Neural progenitor cell (in vitro differentiated cells): Measurements from ENCODE around the gene VWA8. TPM values are rescaled to one million over a fixed set of nuclear protein-coding genes. Genes with fewer than 3 reads are reported as not detected.

ENCODE experiments used
- DNase-seq: peaks from one replicate; pipeline ENCODE4 v3.0.0-alpha.2; 2016; ENCODE audit warnings: low spot score
- H2AFZ ChIP-seq: fragments of 200-600 bp; sonication (generic); replicated peaks from 2 replicates; pipeline ENCODE4 v1.6.1; 2016; ENCODE audit warnings: antibody characterized with exemption
- H3F3A ChIP-seq: fragments of 200-600 bp; sonication (generic); 2 replicates; pipeline ENCODE4 v1.6.1; 2016; ENCODE audit warnings: antibody characterized with exemption, low read depth
- H3K27ac ChIP-seq: fragments of 200-600 bp; sonication (generic); 2 replicates; pipeline ENCODE4 v1.5.1; 2016; ENCODE audit warnings: mild to moderate bottlenecking
- H3K27me3 ChIP-seq: fragments of 200-600 bp; sonication (generic); 2 replicates; pipeline ENCODE4 v1.6.1; 2016; ENCODE audit warnings: mild to moderate bottlenecking, moderate library complexity
- H3K36me3 ChIP-seq: fragments of 200-600 bp; sonication (generic); 2 replicates; pipeline ENCODE4 v1.5.1; 2016
- H3K4me1 ChIP-seq: fragments of 200-600 bp; sonication (generic); 2 replicates; pipeline ENCODE4 v1.6.1; 2016; ENCODE audit warnings: mixed run types
- H3K4me2 ChIP-seq: fragments of 200-600 bp; sonication (generic); 2 replicates; pipeline ENCODE4 v1.6.1; 2016
- H3K4me3 ChIP-seq: fragments of 200-600 bp; sonication (generic); 2 replicates; pipeline ENCODE4 v1.5.1; 2016
- H3K79me2 ChIP-seq: fragments of 200-600 bp; sonication (generic); 2 replicates; pipeline ENCODE4 v1.6.1; 2016; ENCODE audit warnings: low read depth
- H3K9ac ChIP-seq: fragments of 200-600 bp; sonication (generic); 2 replicates; pipeline ENCODE4 v1.6.1; 2016
- H3K9me3 ChIP-seq: fragments of 200-600 bp; sonication (generic); 2 replicates; pipeline ENCODE4 v1.5.1; 2016; ENCODE audit warnings: low read depth
- H4K20me1 ChIP-seq: fragments of 200-600 bp; sonication (generic); 2 replicates; pipeline ENCODE4 v1.6.1; 2016; ENCODE audit warnings: low read depth
- H3K27ac Mint-ChIP-seq: 3 replicates; pipeline ENCODE4 v1.8.0; 2021; ENCODE audit warnings: mixed read lengths
- H3K27me3 Mint-ChIP-seq: 2 replicates; pipeline ENCODE4 v1.8.0; 2022; ENCODE audit warnings: low read depth, mild to moderate bottlenecking, inconsistent platforms, moderate library complexity, mixed read lengths; ENCODE audit not compliant: insufficient read depth
- H3K36me3 Mint-ChIP-seq: 3 replicates; pipeline ENCODE4 v1.8.0; 2021; ENCODE audit warnings: mixed read lengths
- H3K4me1 Mint-ChIP-seq: 3 replicates; pipeline ENCODE4 v1.8.0; 2021; ENCODE audit warnings: mixed read lengths
- H3K4me3 Mint-ChIP-seq: 3 replicates; pipeline ENCODE4 v1.8.0; 2021; ENCODE audit warnings: mild to moderate bottlenecking, moderate library complexity, mixed read lengths
- H3K9me3 Mint-ChIP-seq: 3 replicates; pipeline ENCODE4 v1.8.0; 2020; ENCODE audit warnings: mixed read lengths
- EZH2 ChIP-seq: fragments of 200-600 bp; sonication (generic); IDR thresholded peaks from 2 replicates; pipeline ENCODE4 v1.6.1; 2017; ENCODE audit warnings: antibody characterized with exemption, mild to moderate bottlenecking, moderate library complexity
- EZH2phosphoT487 ChIP-seq: fragments of 200-600 bp; sonication (generic); IDR thresholded peaks from 2 replicates; pipeline ENCODE4 v1.6.1; 2017; ENCODE audit warnings: antibody characterized with exemption
- total RNA-seq: library from RNA; depleted of rRNA; stranded (reverse); fragments of >200 nt; gene quantifications from 2 replicates; pipeline ENCODE4 v1.2.3, GENCODE V29; 2015; ENCODE audit warnings: low replicate concordance
- TF ChIP-seq, protein P1 (sequence below): fragments of 200-600 bp; sonication (generic); IDR thresholded peaks from 2 replicates; pipeline ENCODE4 v1.5.1; 2017; ENCODE audit warnings: antibody characterized with exemption, mild to moderate bottlenecking

The VWA8 gene
- total RNA-seq, 1 donor from 2014 or later: 12.6 TPM

DNA sequence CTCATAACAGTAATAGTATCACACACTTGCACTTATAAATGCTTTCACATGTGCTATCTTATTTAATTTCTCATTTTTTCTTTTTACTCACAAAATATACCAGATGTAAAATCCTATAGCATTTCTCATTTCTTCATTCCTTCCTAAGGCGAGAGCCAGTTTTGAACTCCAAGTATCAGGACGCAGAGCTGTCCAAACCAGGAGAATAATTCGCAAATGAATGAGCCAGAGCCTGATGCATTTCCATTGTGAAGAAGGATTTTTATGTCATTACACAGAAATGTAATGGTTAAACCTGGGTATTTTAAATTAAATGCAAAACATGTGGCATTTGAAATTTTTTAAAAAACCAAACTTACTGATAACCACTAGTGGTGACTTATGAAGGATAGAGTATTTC lies 259.2 kb downstream of the VWA8 start:
- Histone ChIP-seq H3K36me3 (no peaks in the 10 kb centered on the region), H3K4me1 (no peaks in the 10 kb centered on the region), H3K9me3 (no peaks in the 10 kb centered on the region), H2AFZ (no peak overlapping the region), H3K4me2 (no peak overlapping the region), H3K9ac (no peak overlapping the region), H3K27me3 (no peaks in the 10 kb centered on the region), H3F3A (no peaks in the 10 kb centered on the region), H3K79me2 (no peaks in the 10 kb centered on the region), H3K4me3 (no peak overlapping the region), H3K27ac (no peak overlapping the region), H4K20me1 (no peaks in the 10 kb centered on the region)
- H3K36me3 Mint-ChIP-seq: peaks cover 3% of the 10 kb centered on the region
- H3K4me3 Mint-ChIP-seq: no peak overlapping the region
- no peaks in the 10 kb centered on the region for H3K4me1 Mint-ChIP-seq
- H3K9me3 Mint-ChIP-seq: no peaks in the 10 kb centered on the region
- H3K27me3 Mint-ChIP-seq: no peaks in the 10 kb centered on the region
- no peak for DNase-seq
- no peak for TF ChIP-seq EZH2
- no peak for TF ChIP-seq EZH2phosphoT487
- TF ChIP-seq, protein P1, sequence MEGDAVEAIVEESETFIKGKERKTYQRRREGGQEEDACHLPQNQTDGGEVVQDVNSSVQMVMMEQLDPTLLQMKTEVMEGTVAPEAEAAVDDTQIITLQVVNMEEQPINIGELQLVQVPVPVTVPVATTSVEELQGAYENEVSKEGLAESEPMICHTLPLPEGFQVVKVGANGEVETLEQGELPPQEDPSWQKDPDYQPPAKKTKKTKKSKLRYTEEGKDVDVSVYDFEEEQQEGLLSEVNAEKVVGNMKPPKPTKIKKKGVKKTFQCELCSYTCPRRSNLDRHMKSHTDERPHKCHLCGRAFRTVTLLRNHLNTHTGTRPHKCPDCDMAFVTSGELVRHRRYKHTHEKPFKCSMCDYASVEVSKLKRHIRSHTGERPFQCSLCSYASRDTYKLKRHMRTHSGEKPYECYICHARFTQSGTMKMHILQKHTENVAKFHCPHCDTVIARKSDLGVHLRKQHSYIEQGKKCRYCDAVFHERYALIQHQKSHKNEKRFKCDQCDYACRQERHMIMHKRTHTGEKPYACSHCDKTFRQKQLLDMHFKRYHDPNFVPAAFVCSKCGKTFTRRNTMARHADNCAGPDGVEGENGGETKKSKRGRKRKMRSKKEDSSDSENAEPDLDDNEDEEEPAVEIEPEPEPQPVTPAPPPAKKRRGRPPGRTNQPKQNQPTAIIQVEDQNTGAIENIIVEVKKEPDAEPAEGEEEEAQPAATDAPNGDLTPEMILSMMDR: no peak
- H3K27ac Mint-ChIP-seq: no peak overlapping the region

DNA sequence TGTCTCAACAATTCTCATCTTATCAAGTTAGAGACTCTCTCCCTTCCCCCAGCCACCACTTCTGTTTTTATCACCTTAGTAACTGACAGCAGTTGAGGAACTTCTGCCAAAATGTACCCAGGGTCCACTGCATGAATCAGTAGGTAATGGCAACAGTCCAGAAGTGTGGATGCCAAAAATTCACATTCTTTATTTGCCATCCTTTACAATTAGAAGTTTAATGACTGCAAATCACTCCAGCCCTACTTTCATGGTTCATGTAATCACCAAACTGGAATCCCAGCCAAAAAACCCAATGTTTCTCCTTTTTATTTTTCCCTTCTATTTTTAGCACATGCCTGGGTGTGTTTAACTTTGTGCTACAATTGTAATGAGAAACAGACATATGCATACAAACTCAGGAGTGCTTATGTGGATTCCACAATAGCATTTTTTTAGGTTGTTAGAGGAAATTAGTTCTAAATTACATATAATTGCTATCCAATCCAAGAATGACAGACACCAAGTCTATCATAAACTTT lies 260.1 kb downstream of the VWA8 start:
- Mint-ChIP-seq H3K9me3 (no peaks in the 10 kb centered on the region), H3K27me3 (no peaks in the 10 kb centered on the region), H3K4me3 (no peak overlapping the region), H3K36me3 (peaks cover 3% of the 10 kb centered on the region), H3K4me1 (no peaks in the 10 kb centered on the region), H3K27ac (no peak overlapping the region)
- TF ChIP-seq, protein P1: no peak
- TF ChIP-seq EZH2phosphoT487 (no peak), EZH2 (no peak)
- no peak overlapping the region for H3K9ac ChIP-seq
- H3K36me3 ChIP-seq: no peaks in the 10 kb centered on the region
- no peaks in the 10 kb centered on the region for H4K20me1 ChIP-seq
- no peaks in the 10 kb centered on the region for H3K79me2 ChIP-seq
- no peak overlapping the region for H2AFZ ChIP-seq
- H3K27me3 ChIP-seq: no peaks in the 10 kb centered on the region
- H3K4me3 ChIP-seq: no peak overlapping the region
- DNase-seq: no peak
- H3K4me1 ChIP-seq: no peaks in the 10 kb centered on the region
- no peaks in the 10 kb centered on the region for H3F3A ChIP-seq
- no peak overlapping the region for H3K27ac ChIP-seq
- H3K9me3 ChIP-seq: no peaks in the 10 kb centered on the region
- H3K4me2 ChIP-seq: no peak overlapping the region

GRCh38 chr13:41699759-41700158 lies 261.1 kb downstream of the VWA8 start:
- no peaks in the 10 kb centered on the region for H4K20me1 ChIP-seq
- TF ChIP-seq, protein P1: no peak
- TF ChIP-seq EZH2: no peak
- TF ChIP-seq EZH2phosphoT487: no peak
- no peaks in the 10 kb centered on the region for H3K27me3 Mint-ChIP-seq

More at GRCh38 chr13:41699759-41700158, 261.1 kb downstream of the VWA8 start:
- no peaks in the 10 kb centered on the region for H3K4me1 ChIP-seq
- H3K9ac ChIP-seq: no peak overlapping the region
- H3K36me3 Mint-ChIP-seq: peaks cover 3% of the 10 kb centered on the region
- H3K27me3 ChIP-seq: no peaks in the 10 kb centered on the region
- no peak overlapping the region for H3K27ac ChIP-seq
- no peaks in the 10 kb centered on the region for H3F3A ChIP-seq
- no peak overlapping the region for H3K4me2 ChIP-seq
- DNase-seq: no peak
- no peak overlapping the region for H2AFZ ChIP-seq
- no peaks in the 10 kb centered on the region for H3K79me2 ChIP-seq
- no peaks in the 10 kb centered on the region for H3K36me3 ChIP-seq
- H3K4me3 ChIP-seq: no peak overlapping the region
- H3K9me3 Mint-ChIP-seq: no peaks in the 10 kb centered on the region
- H3K4me1 Mint-ChIP-seq: no peaks in the 10 kb centered on the region
- H3K4me3 Mint-ChIP-seq: no peak overlapping the region
- no peak overlapping the region for H3K27ac Mint-ChIP-seq
- no peaks in the 10 kb centered on the region for H3K9me3 ChIP-seq
